ENCODE results near the gene LDHB. TPM values are rescaled to one million over a fixed set of nuclear protein-coding genes. Genes with fewer than 3 reads are reported as not detected.

LDHB gene
- total and polyA plus RNA-seq, 9 of the 15 experiments (the other 6 are each of a cell fraction or from before 2014, with no cell fraction given) = 743 to 2,680 (median 968) TPM

DNA sequence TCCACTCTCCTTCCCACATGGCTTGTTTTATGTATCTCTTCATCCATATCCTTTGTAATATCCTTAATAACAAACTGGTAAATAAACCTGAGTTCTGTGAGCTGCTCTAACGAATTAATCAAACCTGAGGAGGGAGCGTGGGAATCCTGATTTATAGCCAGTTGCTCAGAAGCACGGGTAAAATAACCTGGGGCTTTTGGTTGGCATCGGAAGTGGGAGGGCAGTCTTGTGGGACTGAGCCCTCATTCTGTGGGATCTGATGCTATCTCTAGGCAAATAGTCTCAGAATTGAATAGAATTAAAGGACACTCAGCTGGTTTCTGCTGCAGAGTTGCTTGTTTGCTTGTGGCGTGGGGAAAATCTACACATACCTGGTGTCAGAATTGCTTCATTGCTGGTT, 17.5 kb upstream of the LDHB start:
- ATAC-seq (no peak), DNase-seq (ENCODE audit: extremely low read depth in 1 of 4, low spot score in 3 of 4) (no peak), FAIRE-seq (no peak)
- Histone ChIP-seq H3K4me1 (replicated peaks in 1 of 2; ENCODE audit: control insufficient read depth in 2 of 2, insufficient read depth in 2 of 2, low read length in 2 of 2) (peaks cover 0 to 3% of the 10 kb centered on the region in 2 experiments; a peak in 4 of 5 replicates), H3K27me3 (ENCODE audit: control insufficient read depth in 2 of 2, insufficient read depth in 2 of 2, low read length in 2 of 2) (no peaks in the 10 kb centered on the region), H3K27ac (ENCODE audit: extremely low read depth, low read depth, low read length) (no peak overlapping the region), H3K4me2 (ENCODE audit: insufficient read depth, low read length) (no peak overlapping the region), H3K4me3 (no peak overlapping the region), H3K79me2 (ENCODE audit: control insufficient read depth, insufficient read depth, low read length) (no peaks in the 10 kb centered on the region), H3K9ac (ENCODE audit: insufficient read depth in 1 of 2, low read depth in 2 of 2, low read length in 2 of 2) (no peak overlapping the region), H3K9me3 (replicated peaks; ENCODE audit: control insufficient read depth, insufficient read depth, low read depth, low read length) (no peaks in the 10 kb centered on the region), H4K20me1 (replicated peaks; ENCODE audit: control insufficient read depth, insufficient read depth, low read length) (no peaks in the 10 kb centered on the region), H3K9me1 (ENCODE audit: control insufficient read depth, insufficient read depth, low read length) (no peaks in the 10 kb centered on the region), H2AFZ (ENCODE audit: low read depth, low read length) (no peak overlapping the region; the same call in 1 of the 2 replicates), H3K36me3 (ENCODE audit: control insufficient read depth, insufficient read depth, low read length) (no peaks in the 10 kb centered on the region)
- ChIA-PET CTCF (ENCODE audit: low intra/inter-chr PET ratio) (no interaction called here), POLR2A (no interaction called here)
- BruUV-seq (replicated peaks) = no TSS peak
- TF ChIP-seq ZNF316 (IDR thresholded peaks at IDR 0.05) (no peak), RFX1 (IDR thresholded peaks at IDR 0.05) (no peak), ZNF239 (CRISPR knock-in tag; IDR thresholded peaks at IDR 0.05) (no peak), FOXM1 (IDR thresholded peaks at IDR 0.05; ENCODE audit: low read depth) (no peak), FOXM1 (CRISPR knock-in tag; IDR thresholded peaks at IDR 0.05; ENCODE audit: low read depth) (no peak), SP1 (CRISPR knock-in tag; IDR thresholded peaks at IDR 0.05) (no peak), HSF4 (CRISPR knock-in tag; IDR thresholded peaks at IDR 0.05; ENCODE audit: borderline replicate concordance) (no peak), ZNF134 (CRISPR knock-in tag; conservative IDR thresholded peaks at IDR 0.05) (no peak), ZNF41 (CRISPR knock-in tag; conservative IDR thresholded peaks at IDR 0.05) (no peak), KLF16 (IDR thresholded peaks at IDR 0.05) (no peak), ZKSCAN8 (CRISPR knock-in tag; IDR thresholded peaks at IDR 0.05) (no peak), ZNF785 (CRISPR knock-in tag; IDR thresholded peaks at IDR 0.05) (no peak), RAD21 (CRISPR knock-in tag; conservative IDR thresholded peaks at IDR 0.05 in 1 of 2, IDR thresholded peaks at IDR 0.05 in 1 of 2) (no peak), MAFK (IDR thresholded peaks at IDR 0.05; ENCODE audit: low read length) (no peak), ZNF445 (CRISPR knock-in tag; IDR thresholded peaks at IDR 0.05; ENCODE audit: low read depth) (no peak), SRSF7 (optimal IDR thresholded peaks at IDR 0.05; ENCODE audit: low read depth, low read length) (no peak), TBL1XR1 (IDR thresholded peaks at IDR 0.05; ENCODE audit: low read length in 2 of 2) (no peak), STAT5A (IDR thresholded peaks at IDR 0.05; ENCODE audit: borderline replicate concordance, low read length) (no peak), MYBL2 (IDR thresholded peaks at IDR 0.05; ENCODE audit: low read depth) (no peak), MYBL2 (CRISPR knock-in tag; IDR thresholded peaks at IDR 0.05; ENCODE audit: borderline replicate concordance) (no peak)
- TF ChIP-seq, protein P1, sequence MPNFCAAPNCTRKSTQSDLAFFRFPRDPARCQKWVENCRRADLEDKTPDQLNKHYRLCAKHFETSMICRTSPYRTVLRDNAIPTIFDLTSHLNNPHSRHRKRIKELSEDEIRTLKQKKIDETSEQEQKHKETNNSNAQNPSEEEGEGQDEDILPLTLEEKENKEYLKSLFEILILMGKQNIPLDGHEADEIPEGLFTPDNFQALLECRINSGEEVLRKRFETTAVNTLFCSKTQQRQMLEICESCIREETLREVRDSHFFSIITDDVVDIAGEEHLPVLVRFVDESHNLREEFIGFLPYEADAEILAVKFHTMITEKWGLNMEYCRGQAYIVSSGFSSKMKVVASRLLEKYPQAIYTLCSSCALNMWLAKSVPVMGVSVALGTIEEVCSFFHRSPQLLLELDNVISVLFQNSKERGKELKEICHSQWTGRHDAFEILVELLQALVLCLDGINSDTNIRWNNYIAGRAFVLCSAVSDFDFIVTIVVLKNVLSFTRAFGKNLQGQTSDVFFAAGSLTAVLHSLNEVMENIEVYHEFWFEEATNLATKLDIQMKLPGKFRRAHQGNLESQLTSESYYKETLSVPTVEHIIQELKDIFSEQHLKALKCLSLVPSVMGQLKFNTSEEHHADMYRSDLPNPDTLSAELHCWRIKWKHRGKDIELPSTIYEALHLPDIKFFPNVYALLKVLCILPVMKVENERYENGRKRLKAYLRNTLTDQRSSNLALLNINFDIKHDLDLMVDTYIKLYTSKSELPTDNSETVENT (CRISPR knock-in tag; IDR thresholded peaks at IDR 0.05) = no peak
- TF ChIP-seq, protein P2, sequence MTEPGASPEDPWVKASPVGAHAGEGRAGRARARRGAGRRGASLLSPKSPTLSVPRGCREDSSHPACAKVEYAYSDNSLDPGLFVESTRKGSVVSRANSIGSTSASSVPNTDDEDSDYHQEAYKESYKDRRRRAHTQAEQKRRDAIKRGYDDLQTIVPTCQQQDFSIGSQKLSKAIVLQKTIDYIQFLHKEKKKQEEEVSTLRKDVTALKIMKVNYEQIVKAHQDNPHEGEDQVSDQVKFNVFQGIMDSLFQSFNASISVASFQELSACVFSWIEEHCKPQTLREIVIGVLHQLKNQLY (CRISPR knock-in tag; conservative IDR thresholded peaks at IDR 0.05) = no peak
- in situ Hi-C loops (cut with MboI) = no loop called here
- intact Hi-C loops (cut with micrococcal nuclease) = loop anchor here (5.0 kb wide), 1 partner anchor 173 kb away; the partner anchor contains the start of genes GOLT1B and RECQL
- 22% methylated on average over 4 of the region's 5 CpGs for WGBS (ENCODE audit: insufficient coverage, low coverage, missing lambda C conversion rate)

All from K562 (cell line).